NCI-H2196 (cell line): ENCODE results near the gene CDCA7L.
"Not testable (repeated sequence)": the region's sequence is repeated elsewhere in the genome, so short reads cannot be mapped to it uniquely, and the experiment has no call there.

Source experiments
- DNase-seq: peaks from one replicate; lab custom pipeline; 2025; ENCODE audit not compliant: unreplicated experiment; lab: John Stamatoyannopoulos, UW

CDCA7L gene

DNA sequence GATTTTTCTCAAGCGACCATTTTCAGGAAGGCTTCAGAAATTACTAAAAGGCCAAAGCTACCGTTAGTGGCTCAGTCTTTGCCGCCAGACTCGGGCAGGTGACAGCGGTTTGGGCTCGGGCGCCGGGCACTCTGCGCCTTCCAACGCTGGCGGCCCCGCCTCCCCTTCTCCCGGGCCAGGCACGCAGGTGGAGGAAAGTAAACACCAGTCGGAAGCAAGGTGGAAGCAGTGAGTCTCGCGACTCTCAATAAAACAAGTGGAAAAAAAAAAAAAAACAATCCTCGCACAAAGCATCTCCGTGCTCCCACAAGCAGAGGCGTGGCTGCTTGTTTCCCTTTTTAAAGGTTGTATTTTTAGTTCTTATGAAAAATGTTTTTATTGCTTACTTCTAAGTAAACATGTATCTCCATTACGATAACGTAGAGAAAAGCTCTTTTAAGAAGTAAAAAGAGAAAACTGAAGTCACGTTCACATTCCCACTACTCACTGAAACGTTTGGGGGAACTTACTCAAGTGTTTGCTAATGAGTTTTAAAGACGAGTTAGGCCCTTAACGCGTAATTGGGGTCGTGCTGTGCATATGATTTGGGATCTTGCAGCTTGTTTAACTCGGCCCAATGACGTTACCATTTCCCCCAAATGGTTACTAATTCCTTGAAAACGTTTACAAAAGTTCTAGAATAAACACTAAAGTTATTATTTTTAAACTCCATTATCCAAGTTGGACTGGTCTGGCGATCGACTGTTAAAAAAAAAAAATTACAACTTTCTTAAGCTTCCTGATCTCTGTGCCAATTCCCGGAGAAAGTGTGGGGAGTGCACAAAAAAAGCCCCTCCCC lies 864 bp downstream of the CDCA7L start:
- DNase-seq, result peak; percentile 61

DNA sequence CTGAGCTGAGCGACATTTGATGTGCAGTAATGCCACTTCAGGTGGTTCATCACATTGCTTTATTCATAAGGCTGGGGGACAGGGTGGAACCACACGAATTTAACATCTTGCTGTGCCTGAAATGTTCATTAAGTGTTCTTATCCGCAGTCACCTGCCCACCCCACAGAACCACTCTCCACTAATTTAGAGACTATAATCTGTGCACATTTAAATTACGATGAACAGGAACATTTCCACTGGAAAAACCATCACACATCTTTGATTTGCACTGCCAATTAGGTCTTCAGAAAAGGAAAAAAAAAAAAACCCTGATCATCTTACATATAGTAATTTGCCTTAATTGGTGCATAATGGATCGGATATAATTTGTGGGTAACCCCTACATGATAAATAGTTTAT lies 2.3 kb downstream of the CDCA7L start:
- no peak for DNase-seq

DNA sequence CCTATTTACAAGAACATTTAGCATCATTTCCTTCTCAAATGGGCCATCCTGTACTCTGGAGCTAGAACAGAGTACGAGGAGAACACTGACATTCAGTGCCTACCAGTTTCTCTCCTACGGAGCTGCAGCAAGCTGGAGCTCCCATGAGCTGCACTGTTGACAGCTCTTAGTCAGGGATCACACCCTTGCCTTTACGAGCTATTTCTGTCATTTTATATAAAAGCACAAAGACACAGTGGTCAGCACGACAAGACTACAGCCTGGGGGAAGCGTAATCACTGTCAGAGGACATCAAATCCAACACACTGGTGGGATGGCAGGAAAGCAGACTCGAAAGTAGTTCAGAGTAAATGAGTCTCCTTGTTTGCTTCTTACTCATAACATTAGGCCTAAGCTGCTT lies 2.7 kb downstream of the CDCA7L start:
- DNase-seq, result no peak

DNA sequence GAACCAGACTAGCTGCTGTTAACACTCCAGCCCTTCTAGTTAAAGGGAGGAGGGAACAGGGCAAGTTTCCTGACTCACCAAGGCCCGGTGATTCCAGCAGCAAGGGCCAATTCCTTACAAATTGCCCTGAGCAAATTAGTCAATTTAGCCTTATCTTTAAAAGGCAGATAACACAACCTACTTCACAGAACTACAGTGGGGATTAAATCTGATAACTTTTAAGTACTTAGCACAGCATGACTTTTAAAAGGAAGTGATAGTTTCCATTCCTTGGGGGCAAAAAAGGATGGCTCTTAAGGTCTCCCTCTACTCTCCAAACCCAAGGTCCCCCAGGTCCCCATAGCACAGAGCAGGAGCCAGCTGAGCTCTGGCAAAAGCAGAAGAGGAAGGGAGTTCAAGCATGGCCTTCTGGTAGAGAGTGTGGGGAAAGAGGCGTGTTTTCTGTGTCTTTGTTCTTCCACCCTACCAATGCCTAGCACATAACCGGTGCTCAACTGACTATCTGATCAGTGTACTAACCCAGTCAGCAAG lies 4.0 kb downstream of the CDCA7L start:
- DNase-seq, result no peak

DNA sequence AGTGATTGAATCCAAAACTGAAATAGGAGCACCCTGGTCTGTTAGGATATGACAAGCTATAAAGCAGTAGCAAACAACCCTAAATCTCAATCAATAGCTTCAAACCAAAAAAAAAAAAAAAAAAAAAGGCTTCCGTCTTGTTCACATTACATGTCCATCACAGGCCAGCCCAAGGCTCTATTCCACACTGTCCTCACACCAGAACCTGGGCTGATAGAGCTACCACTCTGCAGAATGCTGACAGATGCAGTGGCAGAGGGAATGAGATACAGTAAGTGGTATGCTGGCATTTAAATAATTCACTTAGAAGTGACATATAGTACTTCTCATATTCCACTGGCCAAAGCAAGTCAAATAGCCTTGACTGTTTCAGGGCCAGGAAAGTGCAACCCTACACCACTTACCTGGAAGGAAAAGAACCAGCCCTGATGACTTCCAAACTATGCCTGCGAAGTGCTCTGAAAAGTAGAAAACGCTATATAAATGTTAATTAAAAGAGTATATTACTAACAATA lies 5.8 kb downstream of the CDCA7L start:
- no peak for DNase-seq

DNA sequence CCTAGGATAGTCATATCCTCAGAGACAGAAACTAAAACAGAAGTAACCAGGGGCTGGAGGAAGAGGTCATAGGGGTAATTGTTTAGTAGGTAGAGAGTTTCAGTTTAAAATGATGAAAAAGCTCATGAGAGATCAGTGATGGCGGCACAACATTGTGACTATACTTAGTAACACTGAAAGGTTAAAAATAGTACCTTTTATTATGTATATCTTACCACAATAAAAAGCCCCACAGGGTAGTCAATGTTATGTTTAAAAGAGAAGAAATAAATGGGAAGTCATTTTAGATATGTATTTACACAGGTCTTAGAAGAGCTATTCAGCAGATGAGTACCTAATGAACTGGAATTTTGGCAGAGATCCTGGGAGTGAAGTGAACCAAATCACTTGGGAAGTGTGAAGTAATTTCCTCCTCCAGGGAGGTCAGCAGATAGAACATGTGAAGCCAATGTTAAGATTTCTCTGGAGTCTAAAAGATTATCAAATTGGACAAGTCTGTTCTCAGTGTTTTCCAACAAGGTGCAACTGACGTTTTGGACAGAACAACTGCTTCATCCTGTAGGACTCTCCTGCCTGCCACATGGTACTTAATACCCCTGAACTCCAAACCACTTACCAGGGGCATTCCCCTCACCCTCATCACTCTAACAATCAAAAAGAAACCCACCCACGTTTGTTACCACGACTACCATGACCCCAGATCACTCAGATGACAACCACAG lies 6.4 kb downstream of the CDCA7L start:
- peak; percentile 72 for DNase-seq

DNA sequence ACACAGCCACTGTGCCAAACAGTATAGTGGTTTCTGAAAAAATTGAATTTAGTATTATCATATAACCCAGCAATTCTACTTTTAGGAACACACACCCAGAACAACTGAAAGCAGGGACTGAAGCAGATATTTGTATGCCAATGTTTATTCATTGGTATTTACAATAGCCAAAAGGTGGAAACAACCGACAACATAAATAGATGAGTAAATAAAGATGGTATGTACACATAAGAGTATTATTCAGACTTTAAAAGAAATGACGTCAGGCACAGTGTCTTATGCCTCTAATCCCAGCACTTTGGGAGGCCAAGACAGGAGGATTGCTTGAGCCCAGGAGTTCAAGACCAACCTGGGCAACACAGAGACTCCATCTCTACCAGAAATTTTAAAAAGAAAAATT lies 7.2 kb downstream of the CDCA7L start:
- DNase-seq, result no peak

DNA sequence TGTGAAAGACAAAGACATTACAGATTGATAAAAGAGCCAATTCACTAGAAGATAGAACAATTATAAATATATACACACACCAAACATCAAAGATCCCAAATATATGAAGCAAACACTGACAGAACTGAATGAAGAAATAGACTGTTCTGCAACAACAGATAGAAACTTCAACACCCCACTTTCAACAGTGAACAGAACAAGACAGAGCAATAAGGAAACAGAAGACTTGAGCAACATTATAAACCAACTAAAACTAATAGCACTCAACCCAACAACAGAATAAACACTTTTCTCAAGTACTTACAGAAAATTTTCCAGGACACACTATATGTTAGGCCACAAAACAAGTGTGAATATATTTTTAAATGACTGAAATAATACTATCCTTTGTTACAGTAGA lies 10.9 kb downstream of the CDCA7L start:
- DNase-seq, result no peak

DNA sequence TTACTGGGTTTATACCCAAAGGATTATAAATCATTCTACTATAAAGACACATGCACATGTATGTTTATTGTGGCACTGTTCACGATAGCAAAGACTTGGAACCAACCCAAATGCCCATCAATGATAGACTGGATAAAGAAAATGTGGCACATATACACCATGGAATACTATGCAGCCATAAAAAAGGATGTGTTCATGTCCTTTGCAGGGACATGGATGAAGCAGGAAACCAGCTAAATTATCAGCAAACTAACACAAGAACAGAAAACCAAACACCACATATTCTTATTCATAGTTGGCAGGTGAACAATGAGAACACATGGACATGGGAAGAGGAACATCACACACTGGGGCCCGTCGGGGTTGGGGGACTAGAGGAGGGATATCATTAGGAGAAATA lies 12.4 kb downstream of the CDCA7L start:
- DNase-seq, result not testable (repeated sequence)

DNA sequence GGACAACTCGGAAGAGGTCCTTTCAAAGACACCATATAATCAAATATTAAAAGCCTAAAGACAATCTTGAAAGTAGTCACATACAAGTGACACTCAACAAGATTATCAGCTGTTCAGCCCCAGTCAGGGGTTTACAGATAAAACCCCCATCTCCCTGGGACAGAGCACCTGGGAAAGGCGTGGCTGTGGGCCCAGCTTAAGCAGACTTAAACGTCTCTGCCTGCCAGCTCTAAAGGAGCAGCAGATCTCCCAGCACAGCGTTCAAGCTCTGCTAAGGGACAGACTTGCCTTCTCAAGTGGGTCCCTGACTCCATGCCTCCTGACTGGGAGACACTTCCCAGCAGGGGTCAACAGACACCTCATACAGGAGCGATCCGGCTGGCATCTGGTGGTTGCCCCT lies 18.0 kb downstream of the CDCA7L start:
- no peak for DNase-seq

DNA sequence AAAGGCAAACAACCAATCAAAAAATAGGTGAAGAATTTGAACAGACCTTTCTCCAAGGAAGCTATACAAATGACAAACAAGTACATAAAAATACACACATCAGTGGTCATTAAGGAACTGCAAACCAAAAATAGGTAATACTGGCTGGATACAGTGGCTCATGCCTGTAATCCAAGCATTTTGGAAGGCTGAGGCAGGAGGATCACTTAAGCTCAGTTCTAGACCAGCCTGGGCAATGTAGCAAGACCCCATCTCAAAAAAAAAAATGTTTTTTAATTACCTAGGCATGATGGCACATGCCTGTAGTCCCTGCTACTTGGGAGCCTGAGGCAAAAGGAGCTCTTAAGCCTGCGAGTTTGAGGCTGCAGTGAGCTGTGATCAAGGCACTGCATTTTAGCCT lies 19.3 kb downstream of the CDCA7L start:
- no peak for DNase-seq

DNA sequence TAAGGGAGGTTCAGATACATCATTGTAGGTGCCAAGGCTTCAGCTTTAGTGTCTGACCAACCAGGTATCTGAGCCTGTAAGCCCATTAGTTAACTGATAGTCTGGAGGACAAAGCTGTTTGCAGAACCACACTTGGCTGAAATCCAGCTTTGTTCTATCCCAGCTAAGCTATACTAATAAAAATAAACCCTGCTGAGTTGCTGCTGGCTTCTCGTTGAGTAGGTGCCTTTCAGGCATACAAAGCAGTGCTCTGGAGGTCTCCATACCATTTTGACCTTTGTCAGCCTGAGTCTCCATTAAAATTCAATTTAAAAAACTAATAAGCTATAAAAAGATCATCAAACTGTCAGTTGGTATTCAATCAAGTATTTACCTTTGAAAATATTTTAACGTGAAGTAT lies 22.0 kb downstream of the CDCA7L start:
- DNase-seq, result peak; percentile 77

DNA sequence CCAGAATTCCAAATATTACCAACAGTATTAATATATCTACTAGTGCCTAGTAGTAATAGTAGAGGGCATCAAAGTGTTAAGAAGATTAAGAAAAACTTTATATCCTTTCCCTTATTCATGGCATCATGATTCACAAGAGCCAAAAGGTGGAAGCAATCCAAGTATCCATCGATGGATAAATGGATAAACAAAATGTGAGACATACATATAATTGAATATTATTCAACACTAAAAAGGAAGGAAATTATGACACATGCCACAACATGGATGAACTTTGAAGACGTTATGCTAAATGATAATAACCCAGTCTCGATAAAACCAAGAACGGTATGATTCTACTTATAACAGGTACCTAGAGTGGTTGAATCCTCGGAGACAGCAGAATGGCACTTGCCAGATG lies 23.1 kb downstream of the CDCA7L start:
- DNase-seq, result no peak

DNA sequence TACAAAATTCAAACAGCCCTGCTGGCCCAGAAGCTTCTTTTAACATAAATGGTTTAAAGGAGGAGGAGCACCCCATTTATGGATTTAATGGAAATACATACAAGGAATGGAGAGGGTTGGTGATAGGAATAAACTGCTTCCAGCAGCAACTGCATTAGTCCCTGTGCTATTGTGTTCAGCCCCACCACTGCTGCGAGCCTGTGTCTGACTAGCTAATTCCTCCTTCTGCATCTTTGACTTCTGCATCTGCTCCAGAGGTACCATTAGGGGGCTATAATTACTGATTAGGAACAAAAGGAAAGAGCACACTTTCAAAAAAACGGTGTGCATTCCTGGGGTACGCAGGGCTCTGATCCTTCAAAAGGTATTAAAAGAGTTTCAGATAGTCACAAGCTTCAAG lies 24.8 kb downstream of the CDCA7L start:
- no peak for DNase-seq

DNA sequence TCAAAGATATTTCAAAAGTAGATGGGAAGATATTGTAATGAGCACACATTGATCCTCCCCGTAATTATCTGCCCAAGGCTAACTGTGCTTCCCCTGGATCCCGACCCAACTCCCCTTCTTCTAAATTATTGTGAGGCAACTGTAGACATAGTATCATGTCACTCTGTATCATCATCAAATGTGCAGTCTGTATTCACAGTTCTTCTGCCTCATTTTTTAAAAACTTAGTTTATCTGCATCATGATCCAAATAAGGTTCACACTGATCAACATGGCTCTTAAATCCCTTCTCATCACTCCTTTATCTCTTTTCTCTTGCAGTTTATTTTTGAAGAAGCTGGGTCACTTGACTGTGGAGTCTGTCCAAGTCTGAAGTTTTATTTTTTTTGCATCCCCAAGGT lies 27.5 kb downstream of the CDCA7L start:
- no peak for DNase-seq

DNA sequence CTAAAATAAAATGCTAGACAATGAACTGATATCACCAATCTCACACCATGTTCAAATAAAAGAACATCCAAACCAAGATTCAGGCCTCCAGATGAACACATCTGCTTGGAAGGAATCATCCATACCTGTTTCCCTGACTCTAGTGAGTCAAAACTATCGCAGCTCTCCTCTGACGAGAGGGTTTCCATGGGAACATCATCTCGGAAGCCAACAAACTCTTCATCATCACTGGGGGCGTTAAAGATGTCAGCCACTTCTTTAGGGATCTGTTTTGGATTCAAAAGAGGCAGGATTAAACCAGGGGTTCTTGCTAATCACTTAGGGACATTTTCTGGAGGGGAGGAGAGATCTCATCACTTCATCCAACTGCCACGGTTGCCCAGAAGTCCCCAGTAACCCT lies 29.1 kb downstream of the CDCA7L start:
- DNase-seq, result no peak

DNA sequence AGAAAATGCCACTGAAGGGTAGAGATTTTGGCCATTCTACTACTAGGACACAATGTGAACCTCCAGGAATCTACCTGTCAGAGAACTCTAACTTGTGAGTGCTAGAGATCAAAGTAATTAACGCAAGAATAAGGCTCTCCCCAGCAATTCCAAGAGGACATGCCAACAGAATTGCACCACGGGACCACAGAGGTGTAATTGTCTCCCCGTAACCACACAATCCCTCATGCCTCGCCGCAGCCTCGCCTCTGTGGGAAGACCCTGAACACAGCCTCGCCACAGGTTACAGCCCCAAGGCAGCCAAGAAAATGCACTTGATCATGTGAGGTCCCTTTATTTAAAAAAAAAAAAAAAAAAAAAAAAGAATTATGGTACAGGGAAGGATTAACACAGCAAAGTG lies 29.5 kb downstream of the CDCA7L start:
- DNase-seq, result no peak

DNA sequence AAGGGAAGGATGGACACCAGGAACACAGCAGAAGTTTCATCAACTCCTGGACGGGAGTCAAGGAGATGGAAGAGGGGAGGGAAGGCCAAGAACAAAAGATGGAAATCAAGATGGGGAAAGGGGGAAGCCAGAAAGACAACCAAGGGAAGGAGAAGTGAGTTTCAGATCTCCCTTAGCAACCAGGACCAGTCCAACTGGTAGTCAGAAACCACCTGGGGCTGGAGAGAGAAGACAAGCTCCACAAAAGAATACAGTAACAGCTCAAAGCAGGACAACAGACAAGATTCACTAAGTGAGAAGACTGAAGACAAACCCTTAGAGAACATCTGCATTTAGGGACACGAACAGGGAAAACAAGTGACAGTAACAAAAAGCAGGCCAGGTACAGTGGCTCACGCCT lies 30.6 kb downstream of the CDCA7L start:
- no peak for DNase-seq

DNA sequence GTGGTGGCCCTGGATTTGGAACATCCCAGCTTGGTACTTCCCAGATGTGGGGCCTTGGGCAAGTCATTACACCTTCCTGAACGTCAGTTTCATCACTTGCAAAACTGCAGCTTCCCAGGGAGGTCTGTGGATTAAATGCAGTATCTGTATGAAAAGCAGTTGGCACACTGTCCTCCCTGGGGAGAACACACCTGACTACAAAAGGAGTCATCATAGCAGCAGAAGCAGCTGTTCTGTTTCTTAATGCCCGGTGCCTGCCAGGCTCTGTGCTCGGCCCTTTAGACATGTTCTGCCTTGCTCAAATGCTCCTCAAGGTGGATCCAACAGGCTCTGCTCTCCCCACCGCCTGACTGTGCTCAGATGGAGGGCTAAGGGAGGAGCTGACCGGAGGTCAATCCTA lies 31.0 kb downstream of the CDCA7L start:
- DNase-seq, result no peak

DNA sequence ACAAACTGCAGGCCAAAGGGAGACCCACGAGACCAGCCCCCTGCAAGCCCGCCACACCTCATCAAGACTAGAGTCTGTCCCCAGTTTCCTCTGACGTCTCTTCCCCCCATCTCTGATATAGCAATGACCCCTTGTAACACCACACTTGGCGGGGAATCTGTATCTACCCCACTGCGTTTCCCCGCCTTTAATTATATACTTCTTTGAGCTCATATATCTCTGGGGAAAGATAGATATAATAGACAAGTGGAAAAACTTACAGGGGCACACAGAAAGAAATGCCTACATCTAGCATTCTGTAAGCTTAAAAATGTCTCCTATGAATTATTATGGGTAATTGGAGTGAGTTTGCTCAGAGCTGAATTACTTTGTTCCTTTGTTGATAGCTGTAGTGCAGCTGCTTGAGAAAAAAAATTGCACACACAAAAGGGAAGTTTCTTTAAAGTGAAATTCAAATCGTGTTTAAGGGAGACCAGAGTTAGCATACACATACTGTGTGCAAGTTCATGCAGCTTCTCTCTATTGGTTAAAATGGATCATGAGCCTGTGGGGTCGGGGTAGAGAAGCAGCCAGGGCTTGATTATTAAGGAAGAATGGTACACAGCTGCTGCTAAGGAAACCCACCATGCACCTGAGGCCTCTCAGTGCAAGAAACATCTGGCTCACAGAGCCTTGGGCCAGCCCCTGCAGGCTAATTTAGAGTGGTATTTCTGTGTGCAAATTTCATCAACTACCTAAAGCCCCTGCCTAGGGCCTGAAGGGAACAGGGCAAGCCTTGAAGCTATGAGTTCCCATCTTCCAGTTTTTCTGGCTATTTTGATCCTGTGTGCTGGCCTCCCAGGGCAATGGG lies 32.5 kb downstream of the CDCA7L start:
- no peak for DNase-seq

DNA sequence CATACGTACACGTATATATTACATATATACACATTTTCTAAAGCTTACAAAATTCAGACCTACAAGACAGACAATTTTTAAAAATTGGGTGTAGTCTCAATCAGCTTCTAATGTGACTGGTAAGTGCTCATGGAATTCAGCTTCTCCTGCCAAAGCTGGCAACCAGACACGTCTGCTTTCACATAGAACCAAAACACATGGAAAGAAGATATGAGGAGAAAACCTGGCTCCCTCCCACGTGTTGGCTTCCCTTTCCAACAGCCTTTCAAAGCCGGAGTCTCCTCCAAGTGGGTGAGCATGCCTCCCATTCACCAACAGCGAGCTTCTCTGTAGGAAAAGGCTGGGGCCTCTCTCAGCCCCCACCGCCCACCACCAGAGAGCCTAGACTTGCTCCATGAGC lies 33.4 kb downstream of the CDCA7L start:
- no peak for DNase-seq
